OCI-M2 (cell line): ENCODE data around the gene TPPP.
"Not testable (repeated sequence)": the region's sequence is repeated elsewhere in the genome, so short reads cannot be mapped to it uniquely, and the experiment has no call there.

Source experiments
- DNase-seq: peaks from one replicate; lab custom pipeline; 2025; ENCODE audit not compliant: unreplicated experiment; lab: John Stamatoyannopoulos, UW

The TPPP gene

DNA sequence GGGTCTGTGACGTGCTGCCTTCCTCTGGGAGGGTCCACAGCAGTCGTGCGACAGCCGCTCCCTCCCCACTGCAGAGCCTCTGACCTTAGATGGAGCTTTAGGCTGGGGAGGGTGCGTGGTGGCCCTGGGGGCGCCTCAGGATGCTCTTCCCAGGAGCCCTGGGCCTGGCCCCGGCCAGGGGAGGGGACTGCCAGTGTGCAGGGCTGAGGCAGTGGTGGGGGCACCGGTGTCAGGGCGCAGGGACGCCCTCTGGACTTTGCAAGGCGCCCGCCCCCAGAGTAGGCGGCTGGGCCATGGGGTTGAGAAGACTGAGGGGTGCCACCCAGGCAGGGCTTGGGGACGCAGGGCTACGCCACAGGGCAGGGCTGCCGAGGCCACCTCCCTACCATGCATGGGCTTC lies 14.6 kb downstream of the TPPP start:
- not testable (repeated sequence) for DNase-seq

DNA sequence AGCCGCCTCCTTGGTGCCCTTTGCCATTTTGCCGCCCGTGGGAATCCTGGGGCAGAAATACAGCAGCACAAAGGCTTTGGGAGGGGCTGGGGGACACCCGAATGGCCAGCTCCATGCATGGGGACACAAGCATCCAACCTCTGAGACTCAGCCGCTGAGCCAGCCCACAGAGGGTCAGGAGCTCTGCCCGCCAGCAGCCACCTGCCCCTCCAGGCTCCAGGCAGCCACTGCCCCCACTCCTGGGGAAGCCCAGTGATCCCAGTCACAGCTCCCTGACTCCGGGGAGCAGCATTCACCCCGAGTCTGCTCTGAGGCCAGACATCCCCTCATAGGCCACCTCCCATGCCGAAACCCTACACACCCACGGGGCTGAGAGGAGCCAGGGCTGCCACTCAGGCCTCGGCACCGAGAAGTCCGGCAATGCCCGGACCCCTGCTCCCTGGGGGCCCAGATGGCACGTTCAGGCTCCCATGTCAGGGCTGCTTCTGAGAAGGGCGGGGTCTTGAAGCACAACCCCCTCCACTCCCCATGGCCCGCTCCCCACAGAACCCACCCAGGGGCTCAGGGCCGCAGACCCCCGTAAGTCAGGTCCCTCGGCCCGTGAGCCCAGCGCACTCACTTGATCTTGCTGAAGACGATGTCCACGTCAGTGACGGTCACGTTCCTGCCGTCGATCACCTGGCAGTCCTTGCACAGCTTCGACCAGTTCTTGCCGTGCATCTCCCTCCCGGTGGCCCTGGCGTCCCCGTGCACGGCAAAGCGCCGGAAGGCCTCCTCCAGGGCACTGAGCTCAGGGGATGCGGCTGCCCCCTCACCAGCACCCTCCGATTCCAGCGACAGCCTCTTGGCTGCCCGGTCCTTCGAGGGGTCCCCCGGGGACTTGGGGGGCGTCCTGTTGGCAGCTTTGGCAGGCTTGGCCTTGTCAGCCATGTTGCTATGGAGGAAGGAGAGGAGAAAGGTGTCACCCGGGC lies 15.7 kb downstream of the TPPP start:
- no peak for DNase-seq

DNA sequence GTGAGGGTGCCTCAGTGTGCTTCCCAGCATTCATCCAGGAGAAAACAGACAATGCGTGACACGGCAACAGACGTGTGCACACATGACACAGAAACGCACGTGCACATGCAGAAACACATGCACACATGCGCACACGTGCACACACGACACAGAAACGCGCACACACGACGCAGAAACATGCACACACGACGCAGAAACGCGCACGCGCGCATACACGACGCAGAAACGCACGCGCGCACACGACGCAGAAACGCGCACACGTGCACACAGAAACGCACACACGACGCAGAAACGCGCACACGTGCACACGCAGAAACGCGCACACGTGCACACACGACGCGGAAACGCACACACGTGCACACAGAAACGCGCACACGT lies 16.5 kb downstream of the TPPP start:
- no peak for DNase-seq

DNA sequence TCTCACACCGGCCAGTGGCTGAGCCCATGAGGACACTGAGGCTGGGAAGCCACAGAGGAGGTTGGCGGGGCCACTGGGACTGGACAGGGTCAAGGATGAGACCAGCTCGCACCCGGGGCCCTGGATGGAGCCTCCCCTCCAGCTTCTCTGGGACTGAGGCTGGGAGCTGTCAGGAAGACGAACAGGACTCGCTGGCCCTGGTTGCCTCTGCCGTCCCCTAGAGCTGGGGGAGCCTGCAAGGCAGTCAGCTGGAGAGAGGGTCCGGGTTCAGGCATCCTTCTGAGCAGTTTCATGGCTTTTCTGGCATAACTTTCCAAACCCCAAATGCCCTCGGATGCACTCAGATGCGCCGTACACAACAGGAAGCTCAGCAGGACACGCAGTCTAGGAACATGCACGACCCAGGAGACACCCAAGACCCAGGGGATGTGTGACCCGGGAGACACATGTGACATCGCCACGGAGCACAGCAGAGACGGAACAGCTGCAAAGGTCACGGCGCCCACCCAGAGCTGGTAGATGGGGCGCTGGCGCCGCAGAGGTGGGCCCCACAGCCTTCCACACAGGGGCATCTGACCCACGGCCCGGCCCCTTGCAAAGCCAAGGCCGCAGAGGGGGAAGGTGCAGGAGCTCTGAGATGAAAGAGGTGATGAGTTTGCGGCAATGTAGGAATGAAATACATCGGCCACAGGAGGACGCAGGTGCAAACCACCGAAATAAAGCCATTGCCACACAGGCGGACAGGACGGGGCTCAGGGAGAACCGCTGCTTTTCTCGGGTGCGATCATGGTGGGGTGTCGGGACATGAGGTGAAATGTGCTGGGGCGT lies 17.1 kb downstream of the TPPP start:
- no peak for DNase-seq

- DNase-seq, result no peak
Measured at GRCh38 chr5:675111-675870, 17.9 kb downstream of the TPPP start.

- DNase-seq, result no peak
Measured at GRCh38 chr5:674630-675011, 18.5 kb downstream of the TPPP start.

DNA sequence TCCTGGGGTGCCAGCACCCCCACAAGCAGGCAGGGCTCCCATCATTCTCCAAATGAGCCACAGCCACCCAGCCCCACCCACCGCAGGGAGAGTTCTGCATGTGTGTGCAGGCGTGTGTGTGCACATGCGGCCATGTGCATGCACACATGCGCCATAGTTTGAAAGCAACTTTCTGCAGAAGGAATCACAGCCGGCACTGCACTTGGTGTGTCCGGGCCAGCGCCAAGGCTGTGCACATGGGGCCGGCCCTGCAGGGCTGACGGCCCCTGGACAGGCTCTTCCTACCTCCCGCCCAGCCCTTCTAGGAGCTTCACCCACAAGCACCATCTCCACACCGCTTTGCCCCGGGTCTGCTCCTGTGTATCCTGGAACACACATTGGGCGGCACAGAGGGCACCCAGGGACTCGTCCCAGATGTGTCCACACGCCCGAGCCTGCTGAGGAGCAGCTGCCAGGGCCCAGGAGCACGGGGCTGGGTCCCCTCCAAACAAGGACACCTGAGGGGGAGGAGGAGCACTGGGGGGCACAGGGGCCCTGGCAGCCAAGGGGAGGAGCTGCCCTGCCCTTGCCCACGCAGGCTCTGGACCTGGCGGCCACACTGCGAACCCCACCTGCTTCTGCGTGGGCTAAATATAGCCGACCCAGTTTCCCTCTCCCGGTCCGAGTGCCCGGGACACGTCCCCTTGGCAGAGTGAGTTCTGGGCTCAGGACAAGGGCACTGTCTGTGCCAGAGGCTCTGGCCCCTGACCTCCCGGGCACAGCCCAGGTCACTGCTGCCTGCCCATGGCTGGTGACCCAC lies 19.1 kb downstream of the TPPP start:
- no peak for DNase-seq

GRCh38 chr5:673161-673830 lies 19.9 kb downstream of the TPPP start:
- DNase-seq, result no peak

DNA sequence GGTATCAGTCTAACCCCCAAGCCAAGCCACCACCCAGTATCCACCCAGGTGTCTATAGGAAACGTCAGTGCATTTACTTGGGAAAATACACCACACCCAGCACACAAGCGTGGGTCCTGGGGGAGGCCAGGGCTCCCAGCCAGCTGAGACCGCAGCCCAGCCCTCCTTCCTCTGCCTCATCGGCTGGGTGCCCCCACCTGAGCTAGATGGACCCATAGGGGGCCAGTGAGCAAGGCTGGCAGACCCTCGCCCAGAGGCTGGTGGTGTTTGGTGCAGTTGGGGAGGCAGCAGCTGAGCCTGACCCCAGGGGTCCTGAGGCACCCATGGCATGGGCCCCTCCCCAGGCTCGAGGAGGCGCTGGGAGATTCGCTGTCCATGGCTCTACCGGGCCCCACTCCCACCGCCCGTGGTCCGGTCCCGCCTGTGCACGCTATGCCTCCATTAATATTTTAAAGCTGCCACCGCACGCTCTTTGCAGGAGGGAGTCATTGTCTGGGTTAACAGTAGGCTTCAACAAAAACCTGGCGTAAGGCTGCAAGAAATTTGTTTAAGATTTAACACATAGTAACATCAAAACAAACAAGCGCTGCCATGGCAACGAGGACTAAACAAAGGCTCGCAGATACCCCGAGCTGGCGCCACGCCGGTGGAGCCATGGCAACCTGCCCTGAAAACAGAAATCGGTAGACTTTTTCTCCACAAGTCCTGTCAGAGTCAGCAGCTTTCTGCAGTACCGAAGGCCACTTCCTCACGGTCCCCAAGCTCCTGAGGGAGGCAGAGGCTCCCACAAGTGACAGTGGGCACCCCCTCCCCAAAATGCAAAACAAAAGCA lies 20.6 kb downstream of the TPPP start:
- no peak for DNase-seq

DNA sequence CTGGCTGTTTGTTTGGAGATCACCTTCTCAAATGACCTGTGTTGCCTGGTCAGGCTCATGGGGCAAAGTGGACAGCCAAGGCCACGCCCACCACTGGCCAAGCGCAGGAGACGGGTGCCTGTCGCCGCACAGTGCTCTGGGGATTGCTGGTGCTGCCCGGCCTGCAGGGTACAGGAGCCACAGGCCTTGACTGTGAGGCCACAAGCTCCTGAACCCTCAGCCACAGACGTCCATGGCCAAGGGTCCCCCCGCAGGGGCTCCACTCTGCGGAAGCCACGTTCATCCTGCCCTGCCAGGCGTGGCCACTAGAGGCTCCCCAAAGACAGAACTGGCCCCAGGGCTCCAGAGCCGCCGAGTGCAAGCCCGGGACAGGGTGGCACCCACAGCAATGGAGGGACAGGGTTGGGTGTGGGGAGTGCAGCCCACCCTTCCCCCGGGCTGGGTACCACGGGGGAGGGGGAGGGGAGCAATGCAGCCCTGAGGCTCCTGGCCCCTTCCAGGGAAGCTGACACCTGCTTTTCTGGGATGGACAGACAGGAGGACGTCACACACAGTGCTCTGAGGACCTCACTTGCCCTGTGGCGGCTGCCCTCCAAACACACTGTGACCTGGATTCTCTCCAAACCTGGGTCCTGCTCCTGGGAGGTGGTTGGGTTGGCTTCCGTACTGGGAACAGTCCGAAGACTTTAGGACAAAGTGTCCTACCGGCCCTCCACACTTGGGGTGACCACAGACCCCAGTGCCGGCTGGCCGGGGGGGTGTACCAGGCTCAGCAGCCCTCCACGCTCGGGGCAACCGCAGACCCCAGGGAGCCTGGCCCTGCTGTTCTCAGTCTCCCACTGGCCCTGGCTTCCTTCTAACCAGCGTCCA lies 21.5 kb downstream of the TPPP start:
- DNase-seq, result no peak

GRCh38 chr5:670396-671270 lies 22.5 kb downstream of the TPPP start:
- DNase-seq, result no peak

GRCh38 chr5:669842-670395 lies 23.2 kb downstream of the TPPP start:
- DNase-seq, result no peak

- no peak for DNase-seq
Measured at GRCh38 chr5:669111-669841, 23.9 kb downstream of the TPPP start.

DNA sequence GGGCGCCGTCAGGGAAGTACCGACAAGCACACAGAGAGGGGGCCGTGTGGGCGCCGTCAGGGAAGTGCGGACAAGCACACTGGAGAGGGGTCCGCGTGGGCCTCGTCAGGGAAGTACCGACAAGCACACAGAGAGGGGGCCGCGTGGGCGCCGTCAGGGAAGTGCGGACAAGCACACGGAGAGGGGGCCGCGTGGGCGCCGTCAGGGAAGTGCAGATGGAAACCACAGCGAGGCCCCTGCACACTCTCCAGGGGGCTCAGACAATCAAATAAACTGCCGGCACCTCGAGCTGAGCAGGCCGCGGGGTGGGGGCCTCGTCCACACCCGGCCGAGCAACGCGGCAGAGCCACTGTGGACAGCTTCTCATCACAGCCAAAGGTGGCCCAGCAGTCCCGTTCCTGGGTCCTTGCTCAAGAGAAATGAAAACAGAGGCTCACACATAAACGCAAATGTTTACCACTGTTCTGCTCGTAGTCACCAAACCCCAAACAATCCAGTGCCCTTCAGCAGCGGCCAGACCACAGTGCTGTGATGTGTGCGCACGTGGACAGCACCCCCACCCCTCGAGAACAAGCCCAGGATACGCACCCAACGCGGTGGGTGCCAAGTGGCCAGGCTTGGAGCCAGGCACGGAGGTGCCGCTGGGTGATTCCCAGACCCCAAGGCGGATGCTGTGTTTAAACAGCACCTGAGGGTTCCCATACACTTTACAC lies 24.7 kb downstream of the TPPP start:
- DNase-seq, result no peak

DNA sequence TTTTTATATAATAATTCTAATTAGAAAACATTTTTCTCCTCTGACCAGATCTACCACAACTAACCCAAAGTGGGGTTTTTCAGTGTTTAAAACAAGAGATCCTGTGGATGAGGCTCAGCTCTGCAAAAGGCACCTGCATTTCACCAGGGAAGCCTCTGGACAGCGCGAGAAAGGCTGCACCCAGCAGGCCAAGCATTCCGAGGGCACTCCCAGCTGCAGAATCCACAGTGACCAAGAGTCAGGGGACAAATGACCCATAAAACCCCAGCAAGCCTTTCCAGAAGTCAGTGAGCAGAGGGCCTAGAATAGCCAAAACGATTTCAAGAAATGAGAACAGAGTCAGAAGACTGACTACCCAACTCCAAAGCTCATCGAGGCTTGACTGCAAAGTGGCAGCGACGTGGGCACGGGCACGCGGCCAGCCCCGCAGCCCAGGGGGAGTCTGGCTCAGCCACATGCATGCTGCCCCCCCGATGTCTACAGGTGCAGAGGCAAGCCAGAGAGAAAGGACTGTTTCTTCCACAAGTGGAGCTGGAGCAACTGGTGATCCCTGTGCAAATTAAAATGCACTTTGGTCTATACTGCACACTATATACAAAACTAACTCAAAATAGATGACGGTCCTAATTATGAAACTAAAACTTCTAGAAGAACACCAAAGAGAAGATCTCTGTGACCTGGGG lies 26.2 kb downstream of the TPPP start:
- no peak for DNase-seq
